AG09319 (cell line): Measurements from ENCODE around the gene OPN1SW.

Experiments used
- DNase-seq: peaks from one replicate; pipeline ENCODE4 v3.0.0-alpha.2; 2010; ENCODE audit warnings: low read depth; ENCODE audit errors: extremely low read depth
- CTCF ChIP-seq: IDR thresholded peaks from 2 replicates; pipeline ENCODE4 v1.5.1; 2011; ENCODE audit warnings: low read depth, mild to moderate bottlenecking, inconsistent platforms, low read length, moderate library complexity

The OPN1SW gene

GRCh38 chr7:128739990-128740682, 35.5 kb downstream of the OPN1SW start:
- DNase-seq: no peak
- TF ChIP-seq CTCF: no peak

GRCh38 chr7:128739048-128739962, 36.3 kb downstream of the OPN1SW start, which contains the start of gene CALU:
TSS of gene CALU (plus strand) at chr7:128739359. CDS start at chr7:128748584, 9,225 bp downstream.
- DNase-seq: peak; percentile 94
- no peak for TF ChIP-seq CTCF

GRCh38 chr7:128738570-128739047, 37.0 kb downstream of the OPN1SW start:
- DNase-seq: no peak

GRCh38 chr7:128737867-128738385, 37.7 kb downstream of the OPN1SW start:
- DNase-seq: no peak
- TF ChIP-seq CTCF: no peak

More at GRCh38 chr7:128738570-128739047, 37.0 kb downstream of the OPN1SW start:
- TF ChIP-seq CTCF: no peak

- no peak for TF ChIP-seq CTCF
- no peak for DNase-seq
Observed at GRCh38 chr7:128737441-128737840, 38.2 kb downstream of the OPN1SW start.

- DNase-seq: no peak
- TF ChIP-seq CTCF: no peak
Observed at GRCh38 chr7:128735436-128735835, 40.2 kb downstream of the OPN1SW start.
